Measurements from ENCODE around the gene DNAH17. TPM values are rescaled to one million over a fixed set of nuclear protein-coding genes. Genes with fewer than 3 reads are reported as not detected.
A peak's percentile ranks its signal among the peaks of the same experiment; 100 is the strongest.

DNAH17 gene
- total and polyA plus RNA-seq, 8 donors = 0.64 to 7.2 (median 3.6) TPM

GRCh38 chr17:78375401-78376151 is 201.6 kb downstream of the DNAH17 start:
- peaks cover 28 to 61% of the 10 kb centered on the region in 2 donors for H3K4me1 ChIP-seq
- ATAC-seq (peak; percentile 60), DNase-seq (peak in 2 of 4 donors; percentile 82 to 88)
- H3K9me3 ChIP-seq = no peaks in the 10 kb centered on the region
- intact Hi-C loops (cut with DNase I) = no loop called here
- no peaks in the 10 kb centered on the region for H3K27me3 ChIP-seq
- H3K4me3 ChIP-seq = no peak overlapping the region
- peaks cover 0 to 4% of the 10 kb centered on the region in 2 donors for H3K36me3 ChIP-seq
- H3K27ac ChIP-seq = peak overlapping the region; percentile 94 to 99
- TF ChIP-seq, protein P1, sequence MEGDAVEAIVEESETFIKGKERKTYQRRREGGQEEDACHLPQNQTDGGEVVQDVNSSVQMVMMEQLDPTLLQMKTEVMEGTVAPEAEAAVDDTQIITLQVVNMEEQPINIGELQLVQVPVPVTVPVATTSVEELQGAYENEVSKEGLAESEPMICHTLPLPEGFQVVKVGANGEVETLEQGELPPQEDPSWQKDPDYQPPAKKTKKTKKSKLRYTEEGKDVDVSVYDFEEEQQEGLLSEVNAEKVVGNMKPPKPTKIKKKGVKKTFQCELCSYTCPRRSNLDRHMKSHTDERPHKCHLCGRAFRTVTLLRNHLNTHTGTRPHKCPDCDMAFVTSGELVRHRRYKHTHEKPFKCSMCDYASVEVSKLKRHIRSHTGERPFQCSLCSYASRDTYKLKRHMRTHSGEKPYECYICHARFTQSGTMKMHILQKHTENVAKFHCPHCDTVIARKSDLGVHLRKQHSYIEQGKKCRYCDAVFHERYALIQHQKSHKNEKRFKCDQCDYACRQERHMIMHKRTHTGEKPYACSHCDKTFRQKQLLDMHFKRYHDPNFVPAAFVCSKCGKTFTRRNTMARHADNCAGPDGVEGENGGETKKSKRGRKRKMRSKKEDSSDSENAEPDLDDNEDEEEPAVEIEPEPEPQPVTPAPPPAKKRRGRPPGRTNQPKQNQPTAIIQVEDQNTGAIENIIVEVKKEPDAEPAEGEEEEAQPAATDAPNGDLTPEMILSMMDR (IDR thresholded peaks at IDR 0.05) = no peak

DNA sequence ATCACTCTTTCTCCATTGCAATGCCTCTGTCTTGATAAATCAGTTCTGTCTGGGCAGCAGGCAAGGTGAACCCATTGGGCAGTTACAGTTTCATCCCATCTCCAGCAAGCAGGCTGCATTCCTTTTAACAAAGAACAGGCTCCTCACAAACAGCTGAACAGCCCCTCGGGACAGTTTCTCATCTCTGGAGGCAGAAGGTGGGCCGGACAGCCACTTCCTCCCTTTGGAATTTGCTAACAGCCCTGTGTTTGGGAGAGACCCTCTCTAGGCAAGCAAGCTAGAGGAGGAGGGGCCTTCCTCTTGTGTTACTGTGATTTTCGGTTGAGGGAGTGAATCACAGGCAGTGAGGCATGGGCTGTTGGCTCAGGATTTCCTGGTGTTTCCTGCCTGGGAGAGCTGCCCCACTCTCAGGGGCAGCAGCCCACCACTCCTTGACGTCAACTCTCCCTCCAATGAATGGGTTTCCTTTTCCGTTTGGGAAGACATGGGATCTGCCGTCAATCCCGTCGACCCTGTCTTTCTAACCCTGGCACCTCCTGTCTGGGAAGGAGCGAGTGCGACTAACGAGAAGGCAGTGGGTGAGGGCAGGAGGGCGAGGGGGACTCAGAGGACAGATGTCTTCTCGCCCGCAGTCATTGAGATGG is 202.4 kb downstream of the DNAH17 start:
- intact Hi-C loops (cut with DNase I) = no loop called here
- Histone ChIP-seq H3K9me3 (no peaks in the 10 kb centered on the region), H3K36me3 (no peaks in the 10 kb centered on the region), H3K27ac (peak overlapping the region; percentile 94 to 99), H3K4me3 (no peak overlapping the region), H3K4me1 (peaks cover 22 to 53% of the 10 kb centered on the region in 2 donors), H3K27me3 (no peaks in the 10 kb centered on the region)
- ATAC-seq = peak; percentile 8
- DNase-seq = peak in 1 of 4 donors; percentile 42
- TF ChIP-seq, protein P1 (IDR thresholded peaks at IDR 0.05) = no peak

- intact Hi-C loops (cut with DNase I) = no loop called here
- Histone ChIP-seq H3K36me3 (no peaks in the 10 kb centered on the region), H3K4me1 (peaks cover 17 to 47% of the 10 kb centered on the region in 2 donors), H3K9me3 (no peaks in the 10 kb centered on the region), H3K4me3 (no peak overlapping the region), H3K27me3 (no peaks in the 10 kb centered on the region), H3K27ac (peak overlapping the region; percentile 94 to 99)
- ATAC-seq = no peak
- TF ChIP-seq, protein P1 (IDR thresholded peaks at IDR 0.05) = no peak
- DNase-seq = no peak
Observed at GRCh38 chr17:78374189-78374588, 203.0 kb downstream of the DNAH17 start.

Other genes starting within 250 kb of the DNAH17 start
- gene SOCS3, start 217.3 kb downstream of the DNAH17 start, total RNA-seq = 100 to 1,000 TPM in 1 of 2 donors, 10 to 100 TPM in 1; 60.7 to 110 TPM
- gene SOCS3, start 217.3 kb downstream of the DNAH17 start, polyA plus RNA-seq (ENCODE audit: insufficient read length in 6 of 6) = 100 to 1,000 TPM in 1 of 6 donors, 10 to 100 TPM in 4, 1 to 10 TPM in 1; 4.7 to 118 (median 24.2) TPM
- 10 to 100 TPM; 63.4 to 83.6 TPM for gene PGS1, start 198.7 kb downstream of the DNAH17 start, total RNA-seq
- 10 to 100 TPM; 42.9 to 62.0 (median 55.9) TPM for gene PGS1, start 198.7 kb downstream of the DNAH17 start, polyA plus RNA-seq (ENCODE audit: insufficient read length in 6 of 6)
- gene CYTH1, start 204.9 kb upstream of the DNAH17 start, total RNA-seq = 10 to 100 TPM; 65.1 to 96.1 TPM
- 10 to 100 TPM; 36.6 to 44.7 (median 40.0) TPM for gene CYTH1, start 204.9 kb upstream of the DNAH17 start, polyA plus RNA-seq (ENCODE audit: insufficient read length in 6 of 6)